Neural cell (in vitro differentiated cells): ENCODE results near the gene KRT33A. TPM values are rescaled to one million over a fixed set of nuclear protein-coding genes. Genes with fewer than 3 reads are reported as not detected.

Experiments
- H2AFZ ChIP-seq: fragments of 200-600, 300-800 bp; sonication (generic), shearing (Covaris generic); 2 replicates; pipeline ENCODE4 v1.6.0; 2014; ENCODE audit warnings: low read depth, mild to moderate bottlenecking, antibody characterized with exemption, low read length, moderate library complexity
- H3F3A ChIP-seq: fragments of 200-600 bp; shearing (Covaris generic); 2 replicates; pipeline ENCODE4 v1.6.1; 2016; ENCODE audit warnings: mild to moderate bottlenecking, moderate library complexity, mixed read lengths, antibody characterized with exemption, low read length; ENCODE audit not compliant: insufficient read depth, poor library complexity, severe bottlenecking
- H3K27ac ChIP-seq: fragments of 200-600, 300-800 bp; sonication (generic), shearing (Covaris generic); 2 replicates; pipeline ENCODE4 v1.5.1; 2014; ENCODE audit warnings: mild to moderate bottlenecking, low read length, moderate library complexity
- H3K27me3 ChIP-seq: fragments of 300-800, 200-600 bp; sonication (generic), shearing (Covaris generic); 2 replicates; pipeline ENCODE4 v1.6.0; 2014; ENCODE audit warnings: mild to moderate bottlenecking, low read depth, low read length, moderate library complexity; ENCODE audit not compliant: insufficient read depth
- H3K36me3 ChIP-seq: fragments of 300-800, 200-600 bp; sonication (generic), shearing (Covaris generic); 2 replicates; pipeline ENCODE4 v1.5.1; 2014; ENCODE audit warnings: mild to moderate bottlenecking, antibody characterized with exemption, low read length, moderate library complexity; ENCODE audit not compliant: insufficient read depth
- H3K4me2 ChIP-seq: fragments of 300-800, 200-600 bp; sonication (generic), shearing (Covaris generic); 2 replicates; pipeline ENCODE4 v1.6.0; 2014; ENCODE audit warnings: mild to moderate bottlenecking, low read length
- H3K4me3 ChIP-seq: fragments of 300-800, 200-600 bp; sonication (generic), shearing (Covaris generic); 2 replicates; pipeline ENCODE4 v1.5.1; 2014; ENCODE audit warnings: mild to moderate bottlenecking, low read length, moderate library complexity
- H3K79me2 ChIP-seq: fragments of 200-600 bp; shearing (Covaris generic); replicated peaks from 2 replicates; pipeline ENCODE4 v1.6.0; 2014; ENCODE audit warnings: mild to moderate bottlenecking, low read length, moderate library complexity; ENCODE audit not compliant: insufficient read depth
- H3K9ac ChIP-seq: fragments of 300-800, 200-600 bp; sonication (generic), shearing (Covaris generic); 2 replicates; pipeline ENCODE4 v1.6.1; 2016; ENCODE audit warnings: mild to moderate bottlenecking, low read length, mixed read lengths
- H3K9me2 ChIP-seq: fragments of 200-600 bp; shearing (Covaris generic); 2 replicates; pipeline ENCODE4 v1.6.1; 2016; ENCODE audit warnings: mild to moderate bottlenecking, low read length, mixed read lengths; ENCODE audit not compliant: insufficient read depth
- H3K9me3 ChIP-seq: fragments of 200-600, 300-800 bp; sonication (generic), shearing (Covaris generic); 2 replicates; pipeline ENCODE4 v1.6.1; 2016; ENCODE audit warnings: mild to moderate bottlenecking, mixed run types, low read length, moderate library complexity, mixed read lengths
- H4K20me1 ChIP-seq: fragments of 200-600 bp; shearing (Covaris generic); 2 replicates; pipeline ENCODE4 v1.6.1; 2016; ENCODE audit warnings: mild to moderate bottlenecking, mixed run types; ENCODE audit not compliant: insufficient read depth
- EP300 ChIP-seq: fragments of 450-650 bp; conservative IDR thresholded peaks from 2 replicates; pipeline ENCODE4 v1.6.1; 2014; ENCODE audit warnings: antibody characterized with exemption, mild to moderate bottlenecking, moderate library complexity; ENCODE audit not compliant: poor library complexity, severe bottlenecking
- EZH2 ChIP-seq: fragments of 200-600, 300-800 bp; shearing (Covaris generic), sonication (generic); IDR thresholded peaks from 2 replicates; pipeline ENCODE4 v1.6.1; 2014; ENCODE audit warnings: antibody characterized with exemption, low read length, borderline replicate concordance, mild to moderate bottlenecking; ENCODE audit not compliant: insufficient read depth, poor library complexity, severe bottlenecking
- MXI1 ChIP-seq: fragments of 450-650 bp; conservative IDR thresholded peaks from 2 replicates; pipeline ENCODE4 v1.6.1; 2014; ENCODE audit warnings: antibody characterized with exemption, mild to moderate bottlenecking; ENCODE audit not compliant: poor library complexity, severe bottlenecking
- POLR2AphosphoS5 ChIP-seq: IDR thresholded peaks from 2 replicates; pipeline ENCODE4 v1.6.1; 2012
- RAD21 ChIP-seq: fragments of 450-650 bp; conservative IDR thresholded peaks from 2 replicates; pipeline ENCODE4 v1.6.1; 2014; ENCODE audit warnings: antibody characterized with exemption, mild to moderate bottlenecking, moderate library complexity
- REST ChIP-seq: IDR thresholded peaks from 2 replicates; pipeline ENCODE4 v1.6.1; 2012; ENCODE audit warnings: borderline replicate concordance
- SMC3 ChIP-seq: fragments of 450-650 bp; conservative IDR thresholded peaks from 2 replicates; pipeline ENCODE4 v1.6.1; 2014; ENCODE audit warnings: antibody characterized with exemption, mild to moderate bottlenecking, moderate library complexity; ENCODE audit not compliant: poor library complexity
- TAF1 ChIP-seq: IDR thresholded peaks from 2 replicates; pipeline ENCODE4 v1.6.1; 2012; ENCODE audit warnings: low read depth
- polyA plus RNA-seq: library from polyadenylated mRNA; depleted of rRNA; stranded (reverse); fragments of >200 nt; gene quantifications from 2 replicates; pipeline ENCODE4 v1.2.3, GENCODE V29; 2014
- TF ChIP-seq, protein P1 (sequence below): fragments of 450-650 bp; IDR thresholded peaks from 2 replicates; pipeline ENCODE4 v1.5.1; 2014; ENCODE audit warnings: antibody characterized with exemption, mild to moderate bottlenecking, moderate library complexity; ENCODE audit not compliant: poor library complexity, severe bottlenecking

KRT33A gene
- polyA plus RNA-seq, 1 donor from 2014 or later: not detected

GRCh38 chr17:41302981-41303380 is 47.6 kb downstream of the KRT33A start:
- Histone ChIP-seq H3K9me2 (no peaks in the 10 kb centered on the region), H2AFZ (no peak overlapping the region), H3K4me2 (no peak overlapping the region), H3K27me3 (no peaks in the 10 kb centered on the region), H3K4me3 (no peak overlapping the region), H3K9me3 (no peaks in the 10 kb centered on the region), H4K20me1 (no peaks in the 10 kb centered on the region), H3K27ac (no peak overlapping the region), H3K36me3 (no peaks in the 10 kb centered on the region), H3F3A (no peaks in the 10 kb centered on the region), H3K9ac (no peak overlapping the region), H3K79me2 (no peaks in the 10 kb centered on the region)
- TF ChIP-seq TAF1: no peak
- no peak for TF ChIP-seq REST
- no peak for TF ChIP-seq RAD21
- no peak for TF ChIP-seq EZH2
- no peak for TF ChIP-seq SMC3
- TF ChIP-seq, protein P1, sequence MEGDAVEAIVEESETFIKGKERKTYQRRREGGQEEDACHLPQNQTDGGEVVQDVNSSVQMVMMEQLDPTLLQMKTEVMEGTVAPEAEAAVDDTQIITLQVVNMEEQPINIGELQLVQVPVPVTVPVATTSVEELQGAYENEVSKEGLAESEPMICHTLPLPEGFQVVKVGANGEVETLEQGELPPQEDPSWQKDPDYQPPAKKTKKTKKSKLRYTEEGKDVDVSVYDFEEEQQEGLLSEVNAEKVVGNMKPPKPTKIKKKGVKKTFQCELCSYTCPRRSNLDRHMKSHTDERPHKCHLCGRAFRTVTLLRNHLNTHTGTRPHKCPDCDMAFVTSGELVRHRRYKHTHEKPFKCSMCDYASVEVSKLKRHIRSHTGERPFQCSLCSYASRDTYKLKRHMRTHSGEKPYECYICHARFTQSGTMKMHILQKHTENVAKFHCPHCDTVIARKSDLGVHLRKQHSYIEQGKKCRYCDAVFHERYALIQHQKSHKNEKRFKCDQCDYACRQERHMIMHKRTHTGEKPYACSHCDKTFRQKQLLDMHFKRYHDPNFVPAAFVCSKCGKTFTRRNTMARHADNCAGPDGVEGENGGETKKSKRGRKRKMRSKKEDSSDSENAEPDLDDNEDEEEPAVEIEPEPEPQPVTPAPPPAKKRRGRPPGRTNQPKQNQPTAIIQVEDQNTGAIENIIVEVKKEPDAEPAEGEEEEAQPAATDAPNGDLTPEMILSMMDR: no peak
- TF ChIP-seq EP300: no peak
- no peak for TF ChIP-seq MXI1
- TF ChIP-seq POLR2AphosphoS5: no peak

- Histone ChIP-seq H3K4me3 (no peak within 1 kb of the TSS), H3K4me2 (no peak within 1 kb of the TSS), H3K27ac (no peak within 1 kb of the TSS), H3K9ac (no peak within 1 kb of the TSS), H4K20me1 (no peaks in the 10 kb centered on the region), H3K27me3 (no peaks in the 10 kb centered on the region), H3K9me2 (no peaks in the 10 kb centered on the region), H3K36me3 (no peaks in the 10 kb centered on the region), H3F3A (no peaks in the 10 kb centered on the region), H3K9me3 (no peaks in the 10 kb centered on the region), H2AFZ (no peak within 1 kb of the TSS), H3K79me2 (no peaks in the 10 kb centered on the region)
- TF ChIP-seq RAD21: no peak
- TF ChIP-seq EZH2: no peak
- TF ChIP-seq MXI1: no peak
- no peak for TF ChIP-seq REST
- TF ChIP-seq EP300: no peak
- no peak for TF ChIP-seq TAF1
- TF ChIP-seq, protein P1: no peak
- no peak for TF ChIP-seq POLR2AphosphoS5
- TF ChIP-seq SMC3: no peak
Observed at GRCh38 chr17:41301916-41302901, 48.4 kb downstream of the KRT33A start, which contains the start of gene KRTAP29-1. KRTAP29-1 (minus strand) TSS chr17:41302851; CDS start chr17:41302851, 0 bp downstream.
